GM12875 (cell line): Measurements from ENCODE around the gene UGT1A9.

ENCODE experiments used
- H3K4me3 ChIP-seq: one replicate; pipeline ENCODE4 v1.5.1; 2011; ENCODE audit warnings: low read depth, low read length, control low read depth
- TF ChIP-seq, protein P1 (sequence below): IDR thresholded peaks from 2 replicates; pipeline ENCODE4 v1.5.1; 2011; ENCODE audit warnings: low read depth, mild to moderate bottlenecking, control low read depth, inconsistent platforms, low read length, moderate library complexity, borderline replicate concordance; ENCODE audit not compliant: insufficient read depth

Gene UGT1A9

GRCh38 chr2:233792720-233793119 is 121.0 kb downstream of the UGT1A9 start:
- TF ChIP-seq, protein P1, sequence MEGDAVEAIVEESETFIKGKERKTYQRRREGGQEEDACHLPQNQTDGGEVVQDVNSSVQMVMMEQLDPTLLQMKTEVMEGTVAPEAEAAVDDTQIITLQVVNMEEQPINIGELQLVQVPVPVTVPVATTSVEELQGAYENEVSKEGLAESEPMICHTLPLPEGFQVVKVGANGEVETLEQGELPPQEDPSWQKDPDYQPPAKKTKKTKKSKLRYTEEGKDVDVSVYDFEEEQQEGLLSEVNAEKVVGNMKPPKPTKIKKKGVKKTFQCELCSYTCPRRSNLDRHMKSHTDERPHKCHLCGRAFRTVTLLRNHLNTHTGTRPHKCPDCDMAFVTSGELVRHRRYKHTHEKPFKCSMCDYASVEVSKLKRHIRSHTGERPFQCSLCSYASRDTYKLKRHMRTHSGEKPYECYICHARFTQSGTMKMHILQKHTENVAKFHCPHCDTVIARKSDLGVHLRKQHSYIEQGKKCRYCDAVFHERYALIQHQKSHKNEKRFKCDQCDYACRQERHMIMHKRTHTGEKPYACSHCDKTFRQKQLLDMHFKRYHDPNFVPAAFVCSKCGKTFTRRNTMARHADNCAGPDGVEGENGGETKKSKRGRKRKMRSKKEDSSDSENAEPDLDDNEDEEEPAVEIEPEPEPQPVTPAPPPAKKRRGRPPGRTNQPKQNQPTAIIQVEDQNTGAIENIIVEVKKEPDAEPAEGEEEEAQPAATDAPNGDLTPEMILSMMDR, result no peak
- H3K4me3 ChIP-seq, result no peak overlapping the region

GRCh38 chr2:233793465-233794127 is 121.9 kb downstream of the UGT1A9 start:
- TF ChIP-seq, protein P1, result no peak
- H3K4me3 ChIP-seq, result no peak overlapping the region

- TF ChIP-seq, protein P1, result no peak
- no peak overlapping the region for H3K4me3 ChIP-seq
These were observed 122.5 kb downstream of the UGT1A9 start for GRCh38 chr2:233794128-233794658.

DNA sequence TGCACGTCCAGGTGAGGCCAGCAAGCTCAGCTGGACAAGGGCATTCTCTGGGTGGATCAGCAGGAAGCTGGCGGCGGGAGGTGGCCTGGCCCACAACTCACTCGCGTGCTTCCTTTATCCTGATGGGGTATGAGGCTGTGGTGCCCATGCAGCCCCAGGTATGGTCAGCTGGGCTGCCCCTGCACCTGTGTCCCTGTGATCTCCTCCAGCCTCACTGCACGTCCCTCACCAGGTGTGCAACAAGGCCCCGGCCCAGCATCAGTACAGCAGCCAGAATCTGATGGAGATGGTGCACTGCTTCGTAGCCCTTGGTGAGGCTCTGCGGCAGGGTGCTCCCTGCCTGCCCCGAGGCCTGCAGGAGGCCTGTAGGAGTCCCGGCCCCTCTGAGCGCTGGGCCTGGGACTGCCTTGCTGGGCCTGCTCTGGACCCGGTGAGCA is 124.1 kb downstream of the UGT1A9 start:
- no peak overlapping the region for H3K4me3 ChIP-seq
- TF ChIP-seq, protein P1, result no peak

- TF ChIP-seq, protein P1, result no peak
- H3K4me3 ChIP-seq, result no peak overlapping the region
These were observed 124.6 kb downstream of the UGT1A9 start for GRCh38 chr2:233796254-233796653.

DNA sequence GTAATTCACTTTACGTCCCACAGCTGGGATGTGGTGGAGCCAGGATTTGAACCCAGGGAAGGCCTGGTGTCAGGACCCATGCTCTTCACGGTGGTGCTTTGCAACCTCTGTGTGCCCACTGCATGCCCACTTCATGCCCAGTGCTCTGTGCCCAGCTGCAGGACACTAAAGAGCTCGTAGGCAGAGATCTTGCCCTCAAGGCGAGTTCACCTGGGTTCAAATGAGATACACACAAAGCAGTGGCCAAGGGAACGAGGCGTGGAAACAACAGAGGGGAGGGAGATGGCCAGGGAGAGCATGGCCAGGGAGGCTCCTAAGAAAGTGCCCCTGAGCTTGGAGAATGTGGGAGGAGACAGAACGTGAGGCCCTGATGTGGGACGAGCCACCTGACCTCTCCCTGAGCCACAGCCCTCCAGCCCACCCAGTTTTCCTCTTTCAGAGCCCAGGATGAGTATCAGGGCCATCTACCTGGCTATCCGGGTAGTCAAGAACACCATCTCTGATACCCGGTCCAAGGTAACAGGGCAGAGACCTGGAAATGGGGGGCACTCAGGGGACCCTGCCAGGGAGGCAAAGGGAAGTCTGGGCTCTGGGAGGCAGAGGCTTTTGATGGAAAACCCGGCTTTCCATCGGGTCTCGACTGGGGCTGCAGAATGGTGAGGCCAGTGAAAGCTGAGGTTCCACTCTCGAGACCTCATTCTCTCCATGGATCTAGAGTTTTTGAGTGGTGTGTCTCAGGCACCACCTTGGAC is 126.8 kb downstream of the UGT1A9 start:
- TF ChIP-seq, protein P1, result no peak
- H3K4me3 ChIP-seq, result no peak overlapping the region

DNA sequence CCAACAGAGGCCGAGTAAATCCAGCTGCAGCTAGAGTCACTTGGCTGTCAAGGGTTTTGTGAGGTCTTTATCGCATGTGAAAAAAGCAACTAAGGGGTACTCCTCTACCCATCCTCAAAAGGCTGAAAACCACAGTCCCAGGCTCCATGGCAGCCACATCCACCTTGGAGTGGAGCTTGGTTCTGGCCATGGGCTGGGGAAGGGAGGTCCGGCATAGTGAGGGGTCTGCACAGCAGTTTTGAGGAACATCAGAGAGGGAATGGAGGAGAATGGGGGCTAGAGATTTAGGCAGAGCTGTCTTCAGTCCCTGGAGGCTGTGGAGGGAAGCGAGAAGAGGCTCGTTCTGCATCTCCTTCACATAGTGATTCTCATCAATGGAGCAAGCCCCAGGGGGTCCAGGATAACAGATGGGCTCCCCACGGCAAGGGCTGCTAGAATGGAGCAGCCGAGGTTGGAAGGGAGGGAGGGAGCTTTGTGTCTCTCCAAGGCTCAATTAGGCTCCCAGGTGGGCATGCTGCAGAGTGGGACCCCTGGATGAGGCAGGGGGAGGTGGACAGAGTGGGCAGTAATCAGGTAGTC is 127.5 kb downstream of the UGT1A9 start:
- TF ChIP-seq, protein P1, result no peak
- H3K4me3 ChIP-seq, result no peak overlapping the region
